Calu3 (cell line): Measurements from ENCODE around the gene TMTC2. TPM values are rescaled to one million over a fixed set of nuclear protein-coding genes. Genes with fewer than 3 reads are reported as not detected.

Source experiments
- BruUV-seq: library from RNA; stranded (reverse); fragments of 400-500 nt; replicated peaks from 2 replicates; lab custom pipeline; 2021; lab: Mats Ljungman, UMichigan
- CTCF ChIA-PET: fragments of 300-600 bp; sonication (Branson Sonifier 250); formaldehyde crosslinking; loops from one replicate; lab custom pipeline; 2022; ENCODE audit warnings: antibody characterized with exemption; lab: Charles Lee
- DNase-seq: peaks from one replicate; pipeline ENCODE4 v3.0.0; 2022
- H3K27ac Mint-ChIP-seq: one replicate; pipeline ENCODE4 v1.8.0; 2022; ENCODE audit warnings: mixed read lengths; ENCODE audit not compliant: unreplicated experiment
- H3K27me3 Mint-ChIP-seq: one replicate; pipeline ENCODE4 v1.8.0; 2022; ENCODE audit warnings: mixed read lengths; ENCODE audit not compliant: unreplicated experiment
- H3K36me3 Mint-ChIP-seq: one replicate; pipeline ENCODE4 v1.8.0; 2022; ENCODE audit warnings: mild to moderate bottlenecking, moderate library complexity, mixed read lengths; ENCODE audit not compliant: insufficient read depth, unreplicated experiment
- H3K4me1 Mint-ChIP-seq: one replicate; pipeline ENCODE4 v1.8.0; 2022; ENCODE audit warnings: mild to moderate bottlenecking, low read depth, mixed read lengths; ENCODE audit not compliant: unreplicated experiment
- H3K4me3 Mint-ChIP-seq: one replicate; pipeline ENCODE4 v1.8.0; 2022; ENCODE audit warnings: mild to moderate bottlenecking, low read depth, moderate library complexity, mixed read lengths; ENCODE audit not compliant: unreplicated experiment
- H3K9me3 Mint-ChIP-seq: one replicate; pipeline ENCODE4 v1.8.0; 2022; ENCODE audit warnings: low read depth, mixed read lengths; ENCODE audit not compliant: unreplicated experiment
- intact Hi-C: fragments of 100-400 bp; cut with micrococcal nuclease; formaldehyde crosslinking; loops from one replicate; pipeline ENCODE4 v1.10.0; 2022; ENCODE audit not compliant: unreplicated experiment
- total RNA-seq: library from RNA; stranded (reverse); gene quantifications from 2 replicates; pipeline ENCODE4 v1.2.3, GENCODE V29; 2022
- TF ChIP-seq, protein P1 (sequence below): fragments of 200-600 bp; IDR thresholded peaks from one replicate; pipeline ENCODE4 v1.8.0; 2022; ENCODE audit warnings: antibody characterized with exemption; ENCODE audit not compliant: unreplicated experiment

The TMTC2 gene
- total RNA-seq, 1 experiment from 2014 or later, result 31.2 TPM

DNA sequence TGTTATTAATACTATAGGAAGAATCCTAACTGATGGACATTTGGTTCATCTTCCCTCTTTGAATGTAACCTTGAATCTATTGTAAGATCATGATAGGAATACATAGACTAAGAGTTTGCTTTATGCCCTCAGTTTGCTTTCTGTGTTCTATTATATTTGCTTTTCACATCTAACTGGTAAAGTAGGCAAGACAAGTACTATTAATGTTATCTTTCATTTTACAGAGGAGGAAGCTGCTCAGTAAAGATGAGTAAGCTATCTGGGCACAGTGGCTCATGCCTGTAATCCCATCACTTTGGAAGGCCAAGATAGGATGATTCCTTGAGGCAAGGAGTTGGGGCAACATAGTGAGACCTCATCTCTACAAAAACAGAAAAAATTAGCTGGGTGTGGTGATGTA is 103.0 kb downstream of the TMTC2 start:
- Mint-ChIP-seq H3K4me1 (no peaks in the 10 kb centered on the region), H3K27ac (no peak overlapping the region), H3K4me3 (no peak overlapping the region), H3K27me3 (no peaks in the 10 kb centered on the region), H3K9me3 (no peaks in the 10 kb centered on the region), H3K36me3 (no peaks in the 10 kb centered on the region)
- TF ChIP-seq, protein P1, sequence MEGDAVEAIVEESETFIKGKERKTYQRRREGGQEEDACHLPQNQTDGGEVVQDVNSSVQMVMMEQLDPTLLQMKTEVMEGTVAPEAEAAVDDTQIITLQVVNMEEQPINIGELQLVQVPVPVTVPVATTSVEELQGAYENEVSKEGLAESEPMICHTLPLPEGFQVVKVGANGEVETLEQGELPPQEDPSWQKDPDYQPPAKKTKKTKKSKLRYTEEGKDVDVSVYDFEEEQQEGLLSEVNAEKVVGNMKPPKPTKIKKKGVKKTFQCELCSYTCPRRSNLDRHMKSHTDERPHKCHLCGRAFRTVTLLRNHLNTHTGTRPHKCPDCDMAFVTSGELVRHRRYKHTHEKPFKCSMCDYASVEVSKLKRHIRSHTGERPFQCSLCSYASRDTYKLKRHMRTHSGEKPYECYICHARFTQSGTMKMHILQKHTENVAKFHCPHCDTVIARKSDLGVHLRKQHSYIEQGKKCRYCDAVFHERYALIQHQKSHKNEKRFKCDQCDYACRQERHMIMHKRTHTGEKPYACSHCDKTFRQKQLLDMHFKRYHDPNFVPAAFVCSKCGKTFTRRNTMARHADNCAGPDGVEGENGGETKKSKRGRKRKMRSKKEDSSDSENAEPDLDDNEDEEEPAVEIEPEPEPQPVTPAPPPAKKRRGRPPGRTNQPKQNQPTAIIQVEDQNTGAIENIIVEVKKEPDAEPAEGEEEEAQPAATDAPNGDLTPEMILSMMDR, result no peak
- CTCF ChIA-PET, result no interaction called here
- no TSS peak for BruUV-seq
- DNase-seq, result no peak
- intact Hi-C loops, result no loop called here

DNA sequence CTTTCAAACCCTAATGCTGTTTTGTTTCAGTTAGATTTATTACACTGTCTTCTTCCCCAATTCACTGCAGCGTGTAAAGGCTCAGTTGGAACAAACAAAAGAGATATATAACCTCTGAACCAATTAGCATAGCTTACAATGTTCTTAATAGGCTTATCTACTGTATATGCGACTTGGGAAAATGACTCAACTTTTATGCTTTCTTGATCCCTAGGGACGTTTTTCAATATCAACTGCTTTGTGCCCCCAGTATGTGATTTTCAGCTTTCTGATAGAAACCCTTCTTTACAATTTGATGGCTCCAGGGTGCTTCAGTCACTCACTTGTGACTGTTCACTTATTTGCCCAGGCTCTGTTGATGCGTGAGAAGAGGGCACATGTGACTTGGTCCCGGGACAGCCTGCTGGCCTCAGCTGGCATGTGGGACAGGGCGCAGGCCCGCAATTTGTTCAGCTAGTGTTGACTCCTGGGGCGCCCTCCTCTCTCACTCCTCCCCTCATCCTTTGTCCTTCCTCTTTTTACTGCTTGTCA is 107.1 kb downstream of the TMTC2 start:
- Mint-ChIP-seq H3K27ac (no peak overlapping the region), H3K4me3 (no peak overlapping the region), H3K9me3 (no peaks in the 10 kb centered on the region), H3K27me3 (no peaks in the 10 kb centered on the region), H3K36me3 (no peaks in the 10 kb centered on the region), H3K4me1 (no peaks in the 10 kb centered on the region)
- TF ChIP-seq, protein P1, result no peak
- intact Hi-C loops, result no loop called here
- CTCF ChIA-PET, result interaction anchor here (0.5 kb wide), 1 partner anchor 501 kb away, joined by 3 read pairs; no protein-coding TSS in a partner anchor
- DNase-seq, result no peak
- BruUV-seq, result no TSS peak

DNA sequence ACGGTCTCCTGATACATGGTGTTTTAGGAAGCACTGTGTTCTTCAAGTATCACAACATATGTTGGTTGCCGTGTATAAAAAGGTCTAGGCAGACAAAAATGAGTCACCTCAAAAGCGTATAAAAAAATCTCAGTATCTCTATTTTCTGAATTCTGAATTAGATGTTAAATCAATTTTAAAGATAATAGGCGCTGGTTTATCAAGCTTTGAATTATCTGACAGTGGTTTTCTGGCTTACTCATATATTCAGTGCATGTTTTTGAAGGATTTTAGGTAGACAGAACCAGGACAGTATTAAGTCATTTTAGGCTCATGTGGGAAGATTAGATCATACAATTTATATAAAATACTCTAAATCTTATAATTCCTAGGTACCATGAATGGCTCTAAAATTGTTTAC is 110.8 kb downstream of the TMTC2 start:
- H3K27me3 Mint-ChIP-seq, result no peaks in the 10 kb centered on the region
- H3K36me3 Mint-ChIP-seq, result no peaks in the 10 kb centered on the region
- CTCF ChIA-PET, result no interaction called here
- intact Hi-C loops, result no loop called here
- H3K9me3 Mint-ChIP-seq, result no peaks in the 10 kb centered on the region
- no peaks in the 10 kb centered on the region for H3K4me1 Mint-ChIP-seq
- DNase-seq, result no peak
- no peak overlapping the region for H3K27ac Mint-ChIP-seq
- TF ChIP-seq, protein P1, result no peak
- no peak overlapping the region for H3K4me3 Mint-ChIP-seq
- BruUV-seq, result no TSS peak

DNA sequence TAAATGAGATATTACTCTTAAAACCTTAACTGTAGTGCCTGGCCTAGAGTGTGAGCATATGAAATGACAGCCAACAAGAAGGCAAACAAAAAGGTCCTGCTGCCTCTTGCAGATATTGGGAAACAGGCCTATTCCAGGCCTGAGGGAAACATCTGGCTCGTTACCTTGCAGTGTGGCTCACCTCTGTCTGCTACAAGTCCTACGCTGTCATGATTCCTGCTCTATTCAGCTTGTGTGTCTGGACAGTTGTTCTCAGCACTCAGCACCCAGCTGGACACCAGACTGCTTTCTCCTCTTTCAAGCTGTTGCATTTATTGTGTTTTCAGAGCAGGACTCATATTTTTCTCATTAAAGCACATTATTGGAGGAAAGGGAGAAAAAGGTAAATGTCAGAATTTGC is 113.5 kb downstream of the TMTC2 start:
- Mint-ChIP-seq H3K27ac (no peak overlapping the region), H3K27me3 (no peaks in the 10 kb centered on the region), H3K9me3 (no peaks in the 10 kb centered on the region), H3K4me1 (peaks cover 21% of the 10 kb centered on the region), H3K4me3 (no peak overlapping the region), H3K36me3 (no peaks in the 10 kb centered on the region)
- intact Hi-C loops, result no loop called here
- BruUV-seq, result no TSS peak
- CTCF ChIA-PET, result interaction anchor here (0.6 kb wide), 1 partner anchor 140 kb away, joined by 5 read pairs; no protein-coding TSS in a partner anchor
- DNase-seq, result no peak
- TF ChIP-seq, protein P1, result no peak
